Osteoblast (primary cell): ENCODE measurements around the gene ZG16. TPM values are rescaled to one million over a fixed set of nuclear protein-coding genes. Genes with fewer than 3 reads are reported as not detected.
A peak's percentile ranks its signal among the peaks of the same experiment; 100 is the strongest.

Experiments
- DNase-seq: peaks from one replicate; pipeline ENCODE4 v3.0.0; 2011; ENCODE audit warnings: low spot score, mixed read lengths; ENCODE audit not compliant: insufficient read length; ENCODE audit errors: missing footprints
- H2AFZ ChIP-seq: 2 replicates; pipeline ENCODE4 v1.6.0; 2011; ENCODE audit warnings: mild to moderate bottlenecking, low read length
- H3K27ac ChIP-seq: 2 replicates; pipeline ENCODE4 v1.5.1; 2011; ENCODE audit warnings: mild to moderate bottlenecking, low read depth, low read length, moderate library complexity
- H3K27me3 ChIP-seq: 2 replicates; pipeline ENCODE4 v1.6.0; 2012; ENCODE audit warnings: mild to moderate bottlenecking, control low read depth, inconsistent platforms, low read length, moderate library complexity; ENCODE audit not compliant: insufficient read depth
- H3K36me3 ChIP-seq: 2 replicates; pipeline ENCODE4 v1.5.1; 2011; ENCODE audit warnings: mild to moderate bottlenecking, low read length, control low read depth, moderate library complexity; ENCODE audit not compliant: insufficient read depth
- H3K4me1 ChIP-seq: 2 replicates; pipeline ENCODE4 v1.5.1; 2011; ENCODE audit warnings: mild to moderate bottlenecking, low read length, control low read depth, moderate library complexity; ENCODE audit not compliant: insufficient read depth
- H3K4me2 ChIP-seq: 2 replicates; pipeline ENCODE4 v1.6.0; 2011; ENCODE audit warnings: mild to moderate bottlenecking, low read length; ENCODE audit not compliant: insufficient read depth
- H3K4me3 ChIP-seq: fragments of 200-600 bp; sonication (generic); 3 replicates; pipeline ENCODE4 v1.5.1; 2012; ENCODE audit warnings: mild to moderate bottlenecking, low read length, inconsistent platforms; ENCODE audit not compliant: insufficient read depth
- H3K79me2 ChIP-seq: 2 replicates; pipeline ENCODE4 v1.6.0; 2012; ENCODE audit warnings: mild to moderate bottlenecking, low read length, control low read depth, inconsistent platforms; ENCODE audit not compliant: insufficient read depth
- H3K9me3 ChIP-seq: 2 replicates; pipeline ENCODE4 v1.5.1; 2011; ENCODE audit warnings: low read depth, low read length, control low read depth
- H4K20me1 ChIP-seq: 2 replicates; pipeline ENCODE4 v1.6.0; 2012; ENCODE audit warnings: mild to moderate bottlenecking, low read length, control low read depth; ENCODE audit not compliant: insufficient read depth
- CTCF ChIP-seq: IDR thresholded peaks from 2 replicates; pipeline ENCODE4 v1.5.1; 2011; ENCODE audit warnings: mild to moderate bottlenecking, low read depth, low read length, moderate library complexity; ENCODE audit errors: extremely low read depth
- total RNA-seq: library from RNA; depleted of rRNA; stranded (reverse); fragments of >200 nt; gene quantifications from 2 replicates; pipeline ENCODE4 v1.2.3, GENCODE V29; 2012

ZG16 gene
- total RNA-seq, 1 donor = not detected

GRCh38 chr16:29763326-29763725 lies 14.7 kb upstream of the ZG16 start:
- no peaks in the 10 kb centered on the region for H4K20me1 ChIP-seq
- no peaks in the 10 kb centered on the region for H3K36me3 ChIP-seq
- H3K4me2 ChIP-seq = no peak overlapping the region
- no peaks in the 10 kb centered on the region for H3K27me3 ChIP-seq
- H3K27ac ChIP-seq = no peak overlapping the region
- H3K4me3 ChIP-seq = no peak overlapping the region
- DNase-seq = peak; percentile 14
- no peak overlapping the region for H2AFZ ChIP-seq
- no peak for TF ChIP-seq CTCF
- no peaks in the 10 kb centered on the region for H3K9me3 ChIP-seq
- no peaks in the 10 kb centered on the region for H3K4me1 ChIP-seq
- H3K79me2 ChIP-seq = no peaks in the 10 kb centered on the region

GRCh38 chr16:29765167-29766032 lies 12.7 kb upstream of the ZG16 start:
- H3K27me3 ChIP-seq = peaks cover 4% of the 10 kb centered on the region
- no peak for TF ChIP-seq CTCF

DNA sequence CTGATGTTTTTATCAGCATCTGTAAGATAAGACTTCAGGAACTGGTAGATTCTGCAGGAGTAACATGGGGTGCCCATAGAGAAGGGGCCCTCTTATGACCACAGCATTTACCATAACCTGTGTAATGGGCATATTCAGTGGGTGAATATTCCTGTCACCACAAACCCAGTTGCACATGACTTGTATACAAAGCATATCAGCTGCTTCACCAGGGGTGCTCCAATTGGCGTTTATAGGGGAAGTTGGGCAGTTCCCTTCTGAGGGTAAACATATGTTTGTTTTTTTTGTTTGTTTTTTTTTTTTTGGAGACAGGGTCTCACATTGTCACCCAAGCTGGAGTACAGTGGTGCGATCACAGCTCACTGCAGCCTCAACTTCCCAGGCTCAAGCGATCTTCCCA lies 11.5 kb upstream of the ZG16 start:
- TF ChIP-seq CTCF = no peak
- H3K36me3 ChIP-seq = no peaks in the 10 kb centered on the region
- H2AFZ ChIP-seq = no peak overlapping the region
- H3K4me2 ChIP-seq = no peak overlapping the region
- no peak for DNase-seq
- no peak overlapping the region for H3K27ac ChIP-seq
- no peak overlapping the region for H3K4me3 ChIP-seq
- no peaks in the 10 kb centered on the region for H3K4me1 ChIP-seq
- H3K79me2 ChIP-seq = no peaks in the 10 kb centered on the region
- peaks cover 4% of the 10 kb centered on the region for H3K27me3 ChIP-seq
- H4K20me1 ChIP-seq = no peaks in the 10 kb centered on the region
- no peaks in the 10 kb centered on the region for H3K9me3 ChIP-seq

More at GRCh38 chr16:29765167-29766032, 12.7 kb upstream of the ZG16 start:
- Histone ChIP-seq H3K36me3 (no peaks in the 10 kb centered on the region), H4K20me1 (no peaks in the 10 kb centered on the region), H3K79me2 (no peaks in the 10 kb centered on the region), H3K4me2 (no peak overlapping the region), H3K4me1 (no peaks in the 10 kb centered on the region), H2AFZ (no peak overlapping the region), H3K27ac (no peak overlapping the region), H3K9me3 (no peaks in the 10 kb centered on the region), H3K4me3 (no peak overlapping the region)
- DNase-seq = peak; percentile 32

- no peak overlapping the region for H3K4me2 ChIP-seq
- no peaks in the 10 kb centered on the region for H3K36me3 ChIP-seq
- no peak for TF ChIP-seq CTCF
- no peaks in the 10 kb centered on the region for H3K4me1 ChIP-seq
- H4K20me1 ChIP-seq = no peaks in the 10 kb centered on the region
- no peak overlapping the region for H3K4me3 ChIP-seq
- H2AFZ ChIP-seq = no peak overlapping the region
- no peaks in the 10 kb centered on the region for H3K79me2 ChIP-seq
- peaks cover 4% of the 10 kb centered on the region for H3K27me3 ChIP-seq
- no peak overlapping the region for H3K27ac ChIP-seq
- DNase-seq = no peak
- H3K9me3 ChIP-seq = no peaks in the 10 kb centered on the region
Measured at GRCh38 chr16:29767062-29767461, 11.0 kb upstream of the ZG16 start.
